ENCODE data around the gene STXBP3.

Gene STXBP3

DNA sequence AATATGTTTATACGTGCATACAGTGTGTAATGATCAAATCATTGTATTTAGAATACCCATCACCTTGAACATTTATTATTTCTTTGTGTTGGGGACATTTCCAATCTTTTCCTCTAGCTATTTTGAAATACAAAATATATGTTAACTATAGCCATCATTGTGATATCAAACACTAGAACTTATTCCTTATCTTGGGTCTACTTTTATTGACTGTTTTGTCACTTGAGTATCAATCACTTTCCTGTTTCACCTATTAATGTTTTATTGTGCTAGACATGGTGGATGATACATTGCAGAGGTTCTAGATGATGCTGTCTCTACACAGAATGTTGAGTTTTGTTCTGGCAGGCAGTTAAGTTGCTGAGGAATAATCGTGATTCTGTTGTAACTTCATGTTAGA is 45.9 kb downstream of the STXBP3 start:
- no peak for DNase-seq (ENCODE audit: low spot score)
- TF ChIP-seq, protein P1, sequence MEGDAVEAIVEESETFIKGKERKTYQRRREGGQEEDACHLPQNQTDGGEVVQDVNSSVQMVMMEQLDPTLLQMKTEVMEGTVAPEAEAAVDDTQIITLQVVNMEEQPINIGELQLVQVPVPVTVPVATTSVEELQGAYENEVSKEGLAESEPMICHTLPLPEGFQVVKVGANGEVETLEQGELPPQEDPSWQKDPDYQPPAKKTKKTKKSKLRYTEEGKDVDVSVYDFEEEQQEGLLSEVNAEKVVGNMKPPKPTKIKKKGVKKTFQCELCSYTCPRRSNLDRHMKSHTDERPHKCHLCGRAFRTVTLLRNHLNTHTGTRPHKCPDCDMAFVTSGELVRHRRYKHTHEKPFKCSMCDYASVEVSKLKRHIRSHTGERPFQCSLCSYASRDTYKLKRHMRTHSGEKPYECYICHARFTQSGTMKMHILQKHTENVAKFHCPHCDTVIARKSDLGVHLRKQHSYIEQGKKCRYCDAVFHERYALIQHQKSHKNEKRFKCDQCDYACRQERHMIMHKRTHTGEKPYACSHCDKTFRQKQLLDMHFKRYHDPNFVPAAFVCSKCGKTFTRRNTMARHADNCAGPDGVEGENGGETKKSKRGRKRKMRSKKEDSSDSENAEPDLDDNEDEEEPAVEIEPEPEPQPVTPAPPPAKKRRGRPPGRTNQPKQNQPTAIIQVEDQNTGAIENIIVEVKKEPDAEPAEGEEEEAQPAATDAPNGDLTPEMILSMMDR (IDR thresholded peaks at IDR 0.05; ENCODE audit: extremely low read depth, insufficient read depth, missing control alignments) = no peak
- in situ Hi-C loops (cut with MboI; ENCODE audit: low pct_unique_long_range_greater_than_20kb, low sequenced_read_pairs, unreplicated experiment) = no loop called here

DNA sequence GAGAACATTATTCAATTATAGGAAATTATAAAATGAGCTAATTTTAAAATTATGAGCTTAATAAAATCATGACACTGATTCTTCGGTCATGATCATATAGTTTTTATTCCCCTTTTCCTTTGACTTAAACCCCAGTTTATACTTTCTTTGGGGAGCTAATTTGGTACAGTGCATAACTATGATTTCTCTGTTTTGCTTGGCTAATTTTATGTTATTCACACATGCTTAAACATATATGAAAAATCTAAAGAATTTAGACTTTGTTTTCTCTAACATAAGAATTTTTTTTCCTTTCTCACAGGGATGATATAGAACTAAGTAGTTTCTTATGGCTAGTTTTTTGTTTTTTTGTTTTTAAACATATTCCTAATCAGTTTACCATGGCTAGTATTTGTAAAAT is 52.5 kb downstream of the STXBP3 start:
- in situ Hi-C loops (cut with MboI; ENCODE audit: low pct_unique_long_range_greater_than_20kb, low sequenced_read_pairs, unreplicated experiment) = no loop called here
- no peak for DNase-seq (ENCODE audit: low spot score)
- TF ChIP-seq, protein P1 (IDR thresholded peaks at IDR 0.05; ENCODE audit: extremely low read depth, insufficient read depth, missing control alignments) = no peak

DNA sequence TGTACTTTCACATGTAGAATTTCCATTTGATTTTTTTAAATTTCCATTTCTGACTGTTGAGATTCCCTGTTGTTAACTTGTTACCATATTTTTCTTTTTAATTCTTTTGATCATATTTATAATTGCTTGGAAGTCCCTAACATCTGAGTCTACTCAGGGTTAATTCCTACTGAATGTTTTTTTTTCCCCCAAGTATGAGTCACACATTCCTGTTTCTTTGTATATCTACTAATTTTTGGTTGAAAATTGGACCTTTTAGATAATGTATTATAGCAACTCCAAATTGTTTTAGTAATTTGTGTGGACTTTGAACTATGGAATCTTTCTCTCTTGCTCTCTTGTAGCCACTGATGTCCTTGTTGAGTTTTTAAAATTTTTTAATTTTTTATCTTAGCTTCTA is 54.6 kb downstream of the STXBP3 start:
- TF ChIP-seq, protein P1 (IDR thresholded peaks at IDR 0.05; ENCODE audit: extremely low read depth, insufficient read depth, missing control alignments) = no peak
- in situ Hi-C loops (cut with MboI; ENCODE audit: low pct_unique_long_range_greater_than_20kb, low sequenced_read_pairs, unreplicated experiment) = no loop called here
- DNase-seq (ENCODE audit: low spot score) = no peak

DNA sequence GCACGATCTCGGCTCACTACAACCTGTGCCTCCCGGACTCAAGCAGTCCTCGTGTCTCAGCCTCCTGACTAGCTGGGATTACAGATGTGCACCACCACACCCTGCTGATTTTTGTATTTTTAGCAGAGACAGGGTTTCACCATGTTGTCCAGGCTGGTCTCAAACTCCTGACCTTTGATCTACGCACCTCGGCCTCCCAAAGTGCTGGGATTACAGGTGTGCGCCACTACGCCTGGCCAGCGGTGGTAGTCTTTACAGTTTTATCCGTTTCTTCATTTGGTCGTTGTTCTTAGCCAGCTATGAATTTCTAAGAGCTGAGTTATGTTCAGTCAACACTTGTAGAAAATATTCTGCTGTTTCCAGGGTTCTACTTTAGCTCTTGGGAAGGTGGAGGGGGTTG is 57.1 kb downstream of the STXBP3 start:
- DNase-seq (ENCODE audit: low spot score) = no peak
- in situ Hi-C loops (cut with MboI; ENCODE audit: low pct_unique_long_range_greater_than_20kb, low sequenced_read_pairs, unreplicated experiment) = no loop called here
- TF ChIP-seq, protein P1 (IDR thresholded peaks at IDR 0.05; ENCODE audit: extremely low read depth, insufficient read depth, missing control alignments) = no peak

DNA sequence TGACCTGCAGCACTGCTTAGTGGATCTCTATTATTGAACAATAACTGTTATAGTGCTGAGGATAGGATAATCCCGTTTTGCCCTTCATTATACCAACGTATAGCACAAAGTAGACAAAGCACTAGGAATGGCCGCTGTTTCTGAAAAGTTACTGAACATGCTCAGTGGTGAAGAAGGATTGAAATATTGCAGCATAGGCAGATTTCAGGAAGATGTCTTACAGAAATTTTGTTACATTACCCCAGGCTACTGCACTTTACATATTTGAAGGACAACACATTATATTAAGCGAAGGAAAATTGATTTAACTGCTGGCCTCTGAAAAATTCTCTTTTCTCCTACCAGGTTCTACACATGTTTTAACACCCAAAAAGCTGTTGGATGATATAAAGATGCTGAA is 62.0 kb downstream of the STXBP3 start:
- TF ChIP-seq, protein P1 (IDR thresholded peaks at IDR 0.05; ENCODE audit: extremely low read depth, insufficient read depth, missing control alignments) = no peak
- in situ Hi-C loops (cut with MboI; ENCODE audit: low pct_unique_long_range_greater_than_20kb, low sequenced_read_pairs, unreplicated experiment) = no loop called here
- DNase-seq (ENCODE audit: low spot score) = no peak

DNA sequence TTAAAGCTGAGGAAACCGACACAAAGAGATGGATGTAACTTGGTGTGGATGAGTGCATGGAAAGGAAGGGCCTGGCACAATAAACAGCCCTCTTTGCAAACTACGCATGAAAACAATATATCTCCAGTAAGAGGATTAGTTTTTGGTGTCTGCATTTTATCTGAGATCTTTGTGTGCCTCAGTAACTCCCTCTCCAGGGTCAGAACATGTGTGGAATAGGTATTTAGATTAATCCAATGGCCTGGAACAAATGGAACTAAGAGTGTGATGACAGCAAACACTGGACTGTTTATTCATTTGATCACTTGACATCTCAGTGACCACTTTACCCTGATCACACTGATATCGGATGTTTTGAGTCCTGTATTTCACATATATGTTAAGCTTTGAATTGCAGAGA is 65.1 kb downstream of the STXBP3 start:
- DNase-seq (ENCODE audit: low spot score) = no peak
- TF ChIP-seq, protein P1 (IDR thresholded peaks at IDR 0.05; ENCODE audit: extremely low read depth, insufficient read depth, missing control alignments) = no peak
- in situ Hi-C loops (cut with MboI; ENCODE audit: low pct_unique_long_range_greater_than_20kb, low sequenced_read_pairs, unreplicated experiment) = no loop called here

DNA sequence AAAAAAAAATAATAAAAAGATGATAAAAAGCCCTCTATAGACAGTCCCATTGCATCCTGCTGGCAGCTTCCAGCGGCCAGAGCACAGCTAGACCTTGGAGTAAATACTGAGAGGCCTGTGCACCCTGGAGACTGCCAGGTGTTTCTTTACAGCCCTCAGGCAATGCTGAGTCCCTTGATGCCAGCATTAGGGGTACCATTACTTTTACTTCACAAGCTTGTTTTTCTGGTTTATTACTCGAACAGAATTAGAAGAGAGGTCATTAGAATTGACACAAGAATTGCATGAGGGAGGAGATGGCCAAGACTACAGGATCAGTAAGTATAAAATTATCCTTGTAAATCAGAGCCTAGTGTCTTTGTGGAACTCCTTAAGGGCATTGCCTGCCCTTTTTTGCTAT is 66.9 kb downstream of the STXBP3 start:
- TF ChIP-seq, protein P1 (IDR thresholded peaks at IDR 0.05; ENCODE audit: extremely low read depth, insufficient read depth, missing control alignments) = no peak
- in situ Hi-C loops (cut with MboI; ENCODE audit: low pct_unique_long_range_greater_than_20kb, low sequenced_read_pairs, unreplicated experiment) = no loop called here
- no peak for DNase-seq (ENCODE audit: low spot score)
